Measurements from ENCODE around the gene RIC8A. TPM values are rescaled to one million over a fixed set of nuclear protein-coding genes. Genes with fewer than 3 reads are reported as not detected.

Gene RIC8A
- polyA plus RNA-seq, 1 donor from 2014 or later: 128 TPM

GRCh38 chr11:203056-203944 lies 4.2 kb upstream of the RIC8A start:
- no peak overlapping the region for H3K9ac ChIP-seq (ENCODE audit: low read length)
- no peaks in the 10 kb centered on the region for H3K9me3 ChIP-seq (ENCODE audit: low read length)
- no peaks in the 10 kb centered on the region for H3F3A ChIP-seq (ENCODE audit: insufficient read depth, low read length, poor library complexity, severe bottlenecking)
- H3K36me3 ChIP-seq (ENCODE audit: insufficient read depth, low read length): no peaks in the 10 kb centered on the region
- H3K27ac ChIP-seq (ENCODE audit: low read length): no peak overlapping the region
- no peaks in the 10 kb centered on the region for H3K9me2 ChIP-seq (ENCODE audit: insufficient read depth, low read length)
- H4K20me1 ChIP-seq (ENCODE audit: insufficient read depth): no peaks in the 10 kb centered on the region
- H2AFZ ChIP-seq (ENCODE audit: low read depth, low read length): no peak overlapping the region
- H3K79me2 ChIP-seq (replicated peaks; ENCODE audit: insufficient read depth, low read length): peaks cover 13% of the 10 kb centered on the region
- no peak overlapping the region for H3K4me3 ChIP-seq (ENCODE audit: low read length)
- no peak for TF ChIP-seq RAD21 (conservative IDR thresholded peaks at IDR 0.05)
- TF ChIP-seq EZH2 (IDR thresholded peaks at IDR 0.05; ENCODE audit: borderline replicate concordance, insufficient read depth, low read length, poor library complexity, severe bottlenecking): no peak
- TF ChIP-seq POLR2AphosphoS5 (IDR thresholded peaks at IDR 0.05): no peak
- TF ChIP-seq SMC3 (conservative IDR thresholded peaks at IDR 0.05; ENCODE audit: poor library complexity): no peak
- no peak for TF ChIP-seq CTCF (IDR thresholded peaks at IDR 0.05; ENCODE audit: poor library complexity, severe bottlenecking)
- TF ChIP-seq TAF1 (IDR thresholded peaks at IDR 0.05; ENCODE audit: low read depth): no peak
- no peak for TF ChIP-seq EP300 (conservative IDR thresholded peaks at IDR 0.05; ENCODE audit: poor library complexity, severe bottlenecking)
- TF ChIP-seq REST (IDR thresholded peaks at IDR 0.05; ENCODE audit: borderline replicate concordance): no peak
- TF ChIP-seq MXI1 (conservative IDR thresholded peaks at IDR 0.05; ENCODE audit: poor library complexity, severe bottlenecking): no peak
- no peak overlapping the region for H3K4me2 ChIP-seq (ENCODE audit: low read length)
- H3K27me3 ChIP-seq (ENCODE audit: insufficient read depth, low read depth, low read length): no peaks in the 10 kb centered on the region

GRCh38 chr11:203945-204586 lies 3.4 kb upstream of the RIC8A start:
- Histone ChIP-seq H3K27me3 (ENCODE audit: insufficient read depth, low read depth, low read length) (no peaks in the 10 kb centered on the region), H3K9me3 (ENCODE audit: low read length) (no peaks in the 10 kb centered on the region), H3K9ac (ENCODE audit: low read length) (no peak overlapping the region), H4K20me1 (ENCODE audit: insufficient read depth) (no peaks in the 10 kb centered on the region), H3K9me2 (ENCODE audit: insufficient read depth, low read length) (no peaks in the 10 kb centered on the region), H2AFZ (ENCODE audit: low read depth, low read length) (no peak overlapping the region), H3K27ac (ENCODE audit: low read length) (no peak overlapping the region), H3F3A (ENCODE audit: insufficient read depth, low read length, poor library complexity, severe bottlenecking) (no peaks in the 10 kb centered on the region), H3K36me3 (ENCODE audit: insufficient read depth, low read length) (no peaks in the 10 kb centered on the region), H3K79me2 (replicated peaks; ENCODE audit: insufficient read depth, low read length) (peaks cover 15% of the 10 kb centered on the region), H3K4me2 (ENCODE audit: low read length) (no peak overlapping the region), H3K4me3 (ENCODE audit: low read length) (no peak overlapping the region)
- TF ChIP-seq REST (IDR thresholded peaks at IDR 0.05; ENCODE audit: borderline replicate concordance) (no peak), RAD21 (conservative IDR thresholded peaks at IDR 0.05) (no peak), TAF1 (IDR thresholded peaks at IDR 0.05; ENCODE audit: low read depth) (no peak), POLR2AphosphoS5 (IDR thresholded peaks at IDR 0.05) (no peak), EP300 (conservative IDR thresholded peaks at IDR 0.05; ENCODE audit: poor library complexity, severe bottlenecking) (no peak), SMC3 (conservative IDR thresholded peaks at IDR 0.05; ENCODE audit: poor library complexity) (no peak), EZH2 (IDR thresholded peaks at IDR 0.05; ENCODE audit: borderline replicate concordance, insufficient read depth, low read length, poor library complexity, severe bottlenecking) (no peak), MXI1 (conservative IDR thresholded peaks at IDR 0.05; ENCODE audit: poor library complexity, severe bottlenecking) (no peak), CTCF (IDR thresholded peaks at IDR 0.05; ENCODE audit: poor library complexity, severe bottlenecking) (no peak)
